ENCODE results near the gene HNRNPA2B1. TPM values are rescaled to one million over a fixed set of nuclear protein-coding genes. Genes with fewer than 3 reads are reported as not detected.
A peak's percentile ranks its signal among the peaks of the same experiment; 100 is the strongest.
"Not testable (repeated sequence)": the region's sequence is repeated elsewhere in the genome, so short reads cannot be mapped to it uniquely, and the experiment has no call there.

Gene HNRNPA2B1
- total and polyA plus RNA-seq, 7 donors, result 323 to 688 (median 482) TPM

GRCh38 chr7:26155531-26156375 lies 44.8 kb downstream of the HNRNPA2B1 start:
- Histone ChIP-seq H3K27ac (no peak overlapping the region), H3K4me1 (no peaks in the 10 kb centered on the region), H3K4me3 (peak overlapping the region; percentile 11)

GRCh38 chr7:26153823-26154783 lies 46.4 kb downstream of the HNRNPA2B1 start:
- Histone ChIP-seq H3K4me3 (no peak overlapping the region), H3K9me3 (no peaks in the 10 kb centered on the region), H3K27me3 (ENCODE audit: insufficient read depth in 3 of 3, low read length in 2 of 3) (peaks cover 0 to 50% (median 17%) of the 10 kb centered on the region in 3 donors), H3K27ac (no peak overlapping the region), H3K36me3 (ENCODE audit: insufficient read depth in 1 of 2, low read depth in 1 of 2) (no peaks in the 10 kb centered on the region), H3K4me1 (no peaks in the 10 kb centered on the region)
- WGBS, 3 donors, result 69 to 73% (median 72%) methylated on average over 15 of the region's 15 CpGs
- intact Hi-C loops (cut with DNase I), result no loop called here
- no peak for TF ChIP-seq CTCF (IDR thresholded peaks at IDR 0.05)
- DNase-seq (no peak), ATAC-seq (peak in 3 of 4 donors; percentile 28 to 44 (median 34))

More at GRCh38 chr7:26155531-26156375, 44.8 kb downstream of the HNRNPA2B1 start:
- DNase-seq (no peak), ATAC-seq (no peak)
- Histone ChIP-seq H3K27me3 (ENCODE audit: insufficient read depth in 3 of 3, low read length in 2 of 3) (peaks cover 0 to 50% (median 17%) of the 10 kb centered on the region in 3 donors), H3K9me3 (no peaks in the 10 kb centered on the region), H3K36me3 (ENCODE audit: insufficient read depth in 1 of 2, low read depth in 1 of 2) (no peaks in the 10 kb centered on the region)
- no peak for TF ChIP-seq CTCF (IDR thresholded peaks at IDR 0.05)
- 53 to 60% (median 54%) methylated on average over 8 of the region's 8 CpGs for WGBS, 3 donors
- intact Hi-C loops (cut with DNase I), result no loop called here

GRCh38 chr7:26153241-26153822 lies 47.2 kb downstream of the HNRNPA2B1 start:
- WGBS, 3 donors, result 24 to 47% (median 37%) methylated on average over 18 of the region's 18 CpGs
- intact Hi-C loops (cut with DNase I), result no loop called here
- TF ChIP-seq CTCF (IDR thresholded peaks at IDR 0.05), result no peak
- Histone ChIP-seq H3K4me3 (peak overlapping the region; percentile 66), H3K27ac (no peak overlapping the region), H3K9me3 (no peaks in the 10 kb centered on the region), H3K36me3 (ENCODE audit: insufficient read depth in 1 of 2, low read depth in 1 of 2) (no peaks in the 10 kb centered on the region), H3K4me1 (no peaks in the 10 kb centered on the region), H3K27me3 (ENCODE audit: insufficient read depth in 3 of 3, low read length in 2 of 3) (peaks cover 0 to 50% (median 17%) of the 10 kb centered on the region in 3 donors)
- ATAC-seq (no peak), DNase-seq (no peak)

GRCh38 chr7:26152782-26153240 lies 47.7 kb downstream of the HNRNPA2B1 start:
- H3K36me3 ChIP-seq (ENCODE audit: insufficient read depth in 1 of 2, low read depth in 1 of 2); H3K27ac ChIP-seq; H3K4me1 ChIP-seq; H3K9me3 ChIP-seq; intact Hi-C loops (cut with DNase I); DNase-seq: not testable (repeated sequence)
- Histone ChIP-seq H3K4me3 (peak overlapping the region; percentile 66), H3K27me3 (ENCODE audit: insufficient read depth in 3 of 3, low read length in 2 of 3) (peaks cover 0 to 50% (median 17%) of the 10 kb centered on the region in 3 donors)
- ATAC-seq, result peak in 2 of 4 donors; percentile 22 to 24
- 4 to 7% (median 5%) methylated on average over 30 to 49 of the region's 54 CpGs for WGBS, 3 donors

All from psoas muscle (tissue), 8 donors.